Astrocyte (in vitro differentiated cells and primary cell): Measurements from ENCODE around the gene KCNE1.

ENCODE experiments used
- CTCF ChIP-seq: IDR thresholded peaks from 2 replicates; pipeline ENCODE4 v1.5.1; 2011; ENCODE audit warnings: low read depth, mild to moderate bottlenecking, inconsistent platforms, low read length, moderate library complexity; ENCODE audit not compliant: insufficient read depth
- EZH2 ChIP-seq: IDR thresholded peaks from 2 replicates; pipeline ENCODE4 v1.6.1; 2012; ENCODE audit warnings: mild to moderate bottlenecking, low read length, inconsistent platforms; ENCODE audit not compliant: insufficient read depth

- TF ChIP-seq CTCF (no peak), EZH2 (no peak)
Observed at GRCh38 chr21:34519694-34520093, 7.7 kb upstream of the KCNE1 start.
